Measurements from ENCODE around the gene ALG1. TPM values are rescaled to one million over a fixed set of nuclear protein-coding genes. Genes with fewer than 3 reads are reported as not detected.
"Not testable (repeated sequence)": the region's sequence is repeated elsewhere in the genome, so short reads cannot be mapped to it uniquely, and the experiment has no call there.

The ALG1 gene
- total RNA-seq, 1 donor from 2014 or later: 30.4 TPM

DNA sequence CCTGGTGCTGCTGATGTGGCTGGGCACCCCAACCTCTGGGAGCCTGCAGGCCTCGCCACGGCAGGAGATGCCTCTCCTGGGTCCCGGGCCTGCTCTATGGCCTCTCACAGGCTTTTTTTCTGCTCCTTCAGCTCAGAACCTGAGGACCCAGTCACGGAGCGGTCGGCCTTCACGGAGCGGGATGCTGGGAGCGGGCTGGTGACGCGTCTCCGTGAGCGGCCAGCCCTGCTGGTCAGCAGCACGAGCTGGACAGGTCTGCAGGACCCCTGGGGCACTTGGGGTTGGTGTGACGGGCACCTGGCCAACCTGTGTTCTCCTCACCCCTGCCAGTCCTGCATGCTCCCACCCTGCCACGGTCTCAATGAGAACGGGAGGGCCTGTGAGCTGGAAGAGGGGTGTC is 7.0 kb downstream of the ALG1 start:
- H3K36me3 Mint-ChIP-seq: peaks cover 4% of the 10 kb centered on the region
- TF ChIP-seq, protein P1, sequence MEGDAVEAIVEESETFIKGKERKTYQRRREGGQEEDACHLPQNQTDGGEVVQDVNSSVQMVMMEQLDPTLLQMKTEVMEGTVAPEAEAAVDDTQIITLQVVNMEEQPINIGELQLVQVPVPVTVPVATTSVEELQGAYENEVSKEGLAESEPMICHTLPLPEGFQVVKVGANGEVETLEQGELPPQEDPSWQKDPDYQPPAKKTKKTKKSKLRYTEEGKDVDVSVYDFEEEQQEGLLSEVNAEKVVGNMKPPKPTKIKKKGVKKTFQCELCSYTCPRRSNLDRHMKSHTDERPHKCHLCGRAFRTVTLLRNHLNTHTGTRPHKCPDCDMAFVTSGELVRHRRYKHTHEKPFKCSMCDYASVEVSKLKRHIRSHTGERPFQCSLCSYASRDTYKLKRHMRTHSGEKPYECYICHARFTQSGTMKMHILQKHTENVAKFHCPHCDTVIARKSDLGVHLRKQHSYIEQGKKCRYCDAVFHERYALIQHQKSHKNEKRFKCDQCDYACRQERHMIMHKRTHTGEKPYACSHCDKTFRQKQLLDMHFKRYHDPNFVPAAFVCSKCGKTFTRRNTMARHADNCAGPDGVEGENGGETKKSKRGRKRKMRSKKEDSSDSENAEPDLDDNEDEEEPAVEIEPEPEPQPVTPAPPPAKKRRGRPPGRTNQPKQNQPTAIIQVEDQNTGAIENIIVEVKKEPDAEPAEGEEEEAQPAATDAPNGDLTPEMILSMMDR (conservative IDR thresholded peaks at IDR 0.05): no peak
- no peak overlapping the region for H3K4me3 Mint-ChIP-seq
- no peak overlapping the region for H3K27ac Mint-ChIP-seq
- no peak for DNase-seq (ENCODE audit: extremely low spot score, unreplicated experiment)
- no peaks in the 10 kb centered on the region for H3K27me3 Mint-ChIP-seq
- no peaks in the 10 kb centered on the region for H3K9me3 Mint-ChIP-seq
- no peaks in the 10 kb centered on the region for H3K4me1 Mint-ChIP-seq (ENCODE audit: unreplicated experiment)

DNA sequence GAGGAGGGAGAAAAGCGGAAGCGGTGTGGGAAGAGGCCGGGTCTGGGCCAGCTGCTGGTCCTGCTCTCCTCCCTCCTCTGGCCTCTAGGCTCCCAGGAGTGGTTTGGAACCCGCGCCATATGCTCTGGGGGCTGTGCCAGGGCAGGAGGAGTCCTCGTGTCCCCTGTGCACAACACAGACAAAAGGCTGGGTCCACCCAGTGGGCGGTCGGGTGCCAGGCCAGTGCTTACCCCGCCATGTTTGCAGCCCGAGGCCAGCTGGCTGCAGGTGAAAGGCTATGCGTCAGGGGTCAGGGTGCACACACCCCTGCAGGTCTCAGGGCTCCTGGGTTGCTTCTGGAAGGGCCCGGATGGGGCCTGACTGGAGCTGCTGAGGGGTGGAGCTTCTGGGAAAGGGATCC is 8.8 kb downstream of the ALG1 start:
- H3K4me1 Mint-ChIP-seq (ENCODE audit: unreplicated experiment); H3K27me3 Mint-ChIP-seq; H3K9me3 Mint-ChIP-seq; DNase-seq (ENCODE audit: extremely low spot score, unreplicated experiment); H3K36me3 Mint-ChIP-seq; H3K27ac Mint-ChIP-seq; H3K4me3 Mint-ChIP-seq: not testable (repeated sequence)

GRCh38 chr16:5080996-5081395 is 9.4 kb downstream of the ALG1 start:
- H3K27ac Mint-ChIP-seq; H3K4me1 Mint-ChIP-seq (ENCODE audit: unreplicated experiment); DNase-seq (ENCODE audit: extremely low spot score, unreplicated experiment): not testable (repeated sequence)

DNA sequence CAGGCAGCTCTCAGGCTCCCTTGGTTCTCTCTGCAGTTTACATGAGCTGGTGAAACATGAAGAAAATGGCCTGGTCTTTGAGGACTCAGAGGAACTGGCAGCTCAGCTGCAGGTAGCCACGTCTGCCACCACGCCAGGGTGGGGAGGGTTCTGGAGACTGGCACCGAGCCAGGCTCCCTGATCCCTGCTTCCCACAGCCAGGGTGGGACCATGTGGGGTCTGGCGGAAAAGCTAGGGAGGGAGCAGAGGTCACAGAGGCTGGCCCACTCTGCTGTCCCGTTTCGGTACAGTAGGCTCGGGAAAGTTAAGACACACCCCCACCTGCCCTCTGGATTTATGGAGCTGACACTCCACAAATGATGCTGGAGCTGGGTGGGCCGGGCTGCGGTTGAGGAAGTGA is 12.0 kb downstream of the ALG1 start:
- not testable (repeated sequence) for H3K9me3 Mint-ChIP-seq; H3K27me3 Mint-ChIP-seq; H3K27ac Mint-ChIP-seq; H3K4me1 Mint-ChIP-seq (ENCODE audit: unreplicated experiment); H3K36me3 Mint-ChIP-seq; H3K4me3 Mint-ChIP-seq; DNase-seq (ENCODE audit: extremely low spot score, unreplicated experiment)

More at GRCh38 chr16:5080996-5081395, 9.4 kb downstream of the ALG1 start:
- not testable (repeated sequence) for H3K27me3 Mint-ChIP-seq, H3K36me3 Mint-ChIP-seq, H3K9me3 Mint-ChIP-seq, H3K4me3 Mint-ChIP-seq

DNA sequence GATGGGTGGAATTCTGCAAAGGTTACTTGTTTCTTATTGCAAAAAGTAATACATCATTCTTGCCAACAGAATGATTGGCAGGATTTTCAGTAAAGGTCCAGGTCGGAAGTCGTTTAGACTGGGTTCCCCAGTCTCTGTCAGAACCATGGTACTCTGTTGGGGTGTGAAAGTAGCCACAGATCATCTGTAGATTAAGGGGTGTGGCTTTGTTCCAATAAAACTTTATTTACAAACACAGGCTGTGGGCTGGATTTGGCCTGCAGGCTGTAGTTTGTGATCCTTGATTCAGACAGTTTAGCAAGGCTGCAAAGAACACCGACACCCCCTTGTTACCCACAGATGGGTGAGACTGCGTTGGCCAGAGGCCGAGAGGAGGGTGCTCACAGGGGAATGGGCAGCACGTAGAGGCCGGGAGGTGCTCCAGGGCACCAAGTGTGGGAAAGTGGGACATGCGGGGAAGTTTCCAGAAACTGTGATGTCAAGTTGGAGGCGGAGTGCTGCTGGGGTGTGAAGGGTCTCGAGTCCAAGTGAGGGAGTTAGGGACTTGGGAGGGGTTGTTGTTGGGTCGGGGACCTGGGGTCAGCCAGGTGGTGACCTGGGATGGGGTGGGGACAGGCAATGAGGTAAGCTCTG is 12.6 kb downstream of the ALG1 start:
- not testable (repeated sequence) for H3K4me1 Mint-ChIP-seq (ENCODE audit: unreplicated experiment); H3K36me3 Mint-ChIP-seq; H3K27me3 Mint-ChIP-seq; H3K9me3 Mint-ChIP-seq; H3K4me3 Mint-ChIP-seq; H3K27ac Mint-ChIP-seq; DNase-seq (ENCODE audit: extremely low spot score, unreplicated experiment)

DNA sequence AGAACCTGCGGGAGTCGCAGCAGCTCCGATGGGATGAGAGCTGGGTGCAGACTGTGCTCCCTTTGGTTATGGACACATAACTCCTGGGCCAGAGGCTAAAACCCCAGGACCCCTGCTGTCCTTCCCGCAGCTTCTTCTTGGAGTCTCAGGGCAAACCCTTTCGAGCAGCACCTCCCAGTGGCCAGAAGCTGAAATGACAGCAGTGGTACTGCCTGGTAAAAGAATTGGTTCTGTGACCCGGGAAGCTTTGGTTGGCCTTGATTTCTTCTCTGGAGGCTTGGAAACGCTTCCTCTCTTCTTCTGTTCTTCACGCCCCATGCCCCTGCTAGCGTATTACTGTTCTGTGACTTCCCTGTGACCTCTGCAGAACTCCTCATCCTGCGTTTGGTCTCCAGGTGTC is 13.2 kb downstream of the ALG1 start:
- not testable (repeated sequence) for H3K36me3 Mint-ChIP-seq; H3K4me3 Mint-ChIP-seq; H3K9me3 Mint-ChIP-seq; H3K27ac Mint-ChIP-seq; H3K4me1 Mint-ChIP-seq (ENCODE audit: unreplicated experiment); H3K27me3 Mint-ChIP-seq; DNase-seq (ENCODE audit: extremely low spot score, unreplicated experiment)
- TF ChIP-seq, protein P1 (conservative IDR thresholded peaks at IDR 0.05): peak; percentile 75

GRCh38 chr16:5085716-5086115 is 14.1 kb downstream of the ALG1 start:
- not testable (repeated sequence) for H3K27me3 Mint-ChIP-seq; H3K4me1 Mint-ChIP-seq (ENCODE audit: unreplicated experiment); H3K4me3 Mint-ChIP-seq; DNase-seq (ENCODE audit: extremely low spot score, unreplicated experiment); H3K27ac Mint-ChIP-seq; H3K36me3 Mint-ChIP-seq; H3K9me3 Mint-ChIP-seq

DNA sequence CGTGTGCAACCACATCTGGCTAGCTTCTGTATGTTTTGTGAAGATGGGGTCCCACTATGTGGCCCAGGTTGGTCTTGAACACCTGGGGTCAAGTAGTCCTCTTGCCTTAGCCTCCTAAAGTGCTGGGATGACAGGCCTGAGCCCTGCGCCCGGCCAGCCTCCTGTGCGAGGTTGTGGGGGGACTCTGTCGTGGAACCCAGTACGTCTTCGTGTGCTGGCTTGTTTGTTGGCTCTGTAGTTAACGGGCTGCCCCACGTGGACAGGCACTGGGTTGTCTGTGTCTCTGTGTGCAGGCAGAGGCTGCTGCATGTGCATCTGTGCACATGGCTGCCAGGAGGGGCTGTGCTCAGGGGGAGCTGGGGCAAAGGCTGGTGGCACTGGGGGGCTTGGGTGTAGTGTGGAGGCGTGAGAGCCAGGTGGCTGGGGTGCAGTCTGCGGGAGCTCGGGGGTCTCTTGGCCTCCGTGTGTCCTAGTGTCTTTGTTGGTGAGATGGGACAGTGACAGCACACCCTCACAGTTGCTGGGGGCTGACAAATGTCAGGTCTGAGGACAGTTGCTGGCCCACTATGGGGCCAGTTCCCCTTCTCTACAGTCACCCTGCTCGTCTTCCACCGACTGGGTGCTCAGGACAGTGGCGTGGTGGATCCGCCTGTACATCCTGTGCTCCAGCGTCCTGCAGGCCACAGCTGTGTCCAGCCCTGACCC is 16.6 kb downstream of the ALG1 start:
- DNase-seq (ENCODE audit: extremely low spot score, unreplicated experiment); H3K36me3 Mint-ChIP-seq; H3K4me1 Mint-ChIP-seq (ENCODE audit: unreplicated experiment); H3K9me3 Mint-ChIP-seq; H3K4me3 Mint-ChIP-seq; H3K27me3 Mint-ChIP-seq; H3K27ac Mint-ChIP-seq: not testable (repeated sequence)

GRCh38 chr16:5088936-5089335 is 17.3 kb downstream of the ALG1 start:
- H3K9me3 Mint-ChIP-seq; H3K27ac Mint-ChIP-seq; H3K36me3 Mint-ChIP-seq; H3K4me3 Mint-ChIP-seq; H3K27me3 Mint-ChIP-seq; DNase-seq (ENCODE audit: extremely low spot score, unreplicated experiment); H3K4me1 Mint-ChIP-seq (ENCODE audit: unreplicated experiment): not testable (repeated sequence)

GRCh38 chr16:5089911-5090555 is 18.4 kb downstream of the ALG1 start:
- not testable (repeated sequence) for H3K4me1 Mint-ChIP-seq (ENCODE audit: unreplicated experiment); H3K27ac Mint-ChIP-seq; H3K9me3 Mint-ChIP-seq; H3K4me3 Mint-ChIP-seq; DNase-seq (ENCODE audit: extremely low spot score, unreplicated experiment); H3K36me3 Mint-ChIP-seq; H3K27me3 Mint-ChIP-seq

DNA sequence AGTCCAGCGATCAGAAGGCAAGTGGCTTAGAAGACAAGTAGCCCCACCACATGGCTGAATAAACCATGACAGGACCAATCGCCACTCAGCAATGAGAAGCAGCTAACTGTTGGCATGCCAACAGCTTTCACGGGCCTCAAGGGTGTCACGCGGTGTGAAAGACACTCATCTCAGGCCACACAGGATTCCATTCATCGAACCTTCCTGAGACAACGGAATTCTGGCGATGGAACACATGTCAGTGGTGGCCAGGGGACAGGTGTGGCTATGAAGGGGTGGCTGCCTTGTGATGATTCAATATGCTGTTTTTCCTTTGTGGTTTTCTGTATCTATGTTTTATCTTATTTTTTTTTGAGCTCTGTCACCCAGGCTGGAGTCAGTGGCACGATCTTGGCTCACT is 18.9 kb downstream of the ALG1 start:
- not testable (repeated sequence) for DNase-seq (ENCODE audit: extremely low spot score, unreplicated experiment); H3K27ac Mint-ChIP-seq; H3K27me3 Mint-ChIP-seq; H3K4me1 Mint-ChIP-seq (ENCODE audit: unreplicated experiment); H3K4me3 Mint-ChIP-seq; H3K36me3 Mint-ChIP-seq; H3K9me3 Mint-ChIP-seq

DNA sequence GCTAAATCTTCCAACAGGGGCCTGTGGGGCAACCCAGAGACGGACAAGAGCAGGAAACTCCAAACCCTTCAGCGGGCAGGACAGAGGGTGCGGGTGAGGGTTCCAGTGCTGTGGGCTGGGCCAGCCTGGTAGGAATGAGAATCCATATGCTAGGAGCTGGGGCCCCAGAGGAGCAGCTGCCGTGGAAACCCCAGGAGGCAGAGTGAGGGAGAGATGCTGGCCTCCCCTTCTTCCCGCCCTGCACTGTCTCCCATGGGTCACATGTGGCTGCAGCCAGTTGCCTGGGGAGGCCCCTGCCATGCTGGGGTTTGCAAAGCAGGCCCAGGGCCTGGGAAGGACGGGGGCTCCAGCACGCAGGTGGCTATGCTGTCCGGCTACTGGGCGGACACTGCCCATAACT is 21.4 kb downstream of the ALG1 start:
- H3K36me3 Mint-ChIP-seq; H3K27me3 Mint-ChIP-seq; H3K27ac Mint-ChIP-seq; H3K4me3 Mint-ChIP-seq; H3K9me3 Mint-ChIP-seq; DNase-seq (ENCODE audit: extremely low spot score, unreplicated experiment): not testable (repeated sequence)
- H3K4me1 Mint-ChIP-seq (ENCODE audit: unreplicated experiment): peaks cover 11% of the 10 kb centered on the region
